Measurements from ENCODE around the gene SEMA4D. TPM values are rescaled to one million over a fixed set of nuclear protein-coding genes. Genes with fewer than 3 reads are reported as not detected.

SEMA4D gene
- polyA plus RNA-seq, 1 donor from 2014 or later: 34.0 TPM

- TF ChIP-seq CTCF (IDR thresholded peaks at IDR 0.05; ENCODE audit: poor library complexity, severe bottlenecking) (no peak), SMC3 (conservative IDR thresholded peaks at IDR 0.05; ENCODE audit: poor library complexity) (no peak)
Observed at GRCh38 chr9:89408628-89409101, 89.2 kb downstream of the SEMA4D start (continued).

GRCh38 chr9:89407070-89407469 is 90.8 kb downstream of the SEMA4D start:
- Histone ChIP-seq H3K9ac (ENCODE audit: low read length) (no peak overlapping the region), H3K4me2 (ENCODE audit: low read length) (no peak overlapping the region), H3K9me2 (ENCODE audit: insufficient read depth, low read length) (no peaks in the 10 kb centered on the region), H3K9me3 (ENCODE audit: low read length) (no peaks in the 10 kb centered on the region), H3K79me2 (replicated peaks; ENCODE audit: insufficient read depth, low read length) (peaks cover 15% of the 10 kb centered on the region), H3K4me3 (ENCODE audit: low read length) (no peak overlapping the region), H3F3A (ENCODE audit: insufficient read depth, low read length, poor library complexity, severe bottlenecking) (peaks cover 10% of the 10 kb centered on the region), H2AFZ (ENCODE audit: low read depth, low read length) (no peak overlapping the region), H3K27me3 (ENCODE audit: insufficient read depth, low read depth, low read length) (no peaks in the 10 kb centered on the region), H4K20me1 (ENCODE audit: insufficient read depth) (no peaks in the 10 kb centered on the region), H3K36me3 (ENCODE audit: insufficient read depth, low read length) (no peaks in the 10 kb centered on the region), H3K27ac (ENCODE audit: low read length) (no peak overlapping the region)
- no peak for TF ChIP-seq EZH2 (IDR thresholded peaks at IDR 0.05; ENCODE audit: borderline replicate concordance, insufficient read depth, low read length, poor library complexity, severe bottlenecking)
- no peak for TF ChIP-seq CTCF (IDR thresholded peaks at IDR 0.05; ENCODE audit: poor library complexity, severe bottlenecking)
- no peak for TF ChIP-seq MXI1 (conservative IDR thresholded peaks at IDR 0.05; ENCODE audit: poor library complexity, severe bottlenecking)
- no peak for TF ChIP-seq RAD21 (conservative IDR thresholded peaks at IDR 0.05)
- TF ChIP-seq POLR2AphosphoS5 (IDR thresholded peaks at IDR 0.05): no peak
- TF ChIP-seq SMC3 (conservative IDR thresholded peaks at IDR 0.05; ENCODE audit: poor library complexity): no peak
- TF ChIP-seq TAF1 (IDR thresholded peaks at IDR 0.05; ENCODE audit: low read depth): no peak
- TF ChIP-seq EP300 (conservative IDR thresholded peaks at IDR 0.05; ENCODE audit: poor library complexity, severe bottlenecking): no peak
- TF ChIP-seq REST (IDR thresholded peaks at IDR 0.05; ENCODE audit: borderline replicate concordance): no peak
